AG04450 (cell line): ENCODE results near the gene WDR47. TPM values are rescaled to one million over a fixed set of nuclear protein-coding genes. Genes with fewer than 3 reads are reported as not detected.
"Not testable (repeated sequence)": the region's sequence is repeated elsewhere in the genome, so short reads cannot be mapped to it uniquely, and the experiment has no call there.

Experiments
- CTCF ChIA-PET: fragments of 300-600, 350-600 bp; formaldehyde crosslinking; extraction: SDS; loops from one replicate; lab custom pipeline; 2022; ENCODE audit warnings: antibody characterized with exemption, inconsistent platforms; lab: Charles Lee
- POLR2A ChIA-PET: fragments of 350-600 bp; formaldehyde crosslinking; extraction: SDS; loops from one replicate; lab custom pipeline; 2021; ENCODE audit warnings: antibody characterized with exemption, inconsistent platforms; lab: Yijun Ruan, JAX
- DNase-seq: peaks from one replicate; pipeline ENCODE4 v3.0.0-alpha.2; 2011; ENCODE audit warnings: low read depth, low spot score
- H3K27ac ChIP-seq: one replicate; pipeline ENCODE4 v1.5.1; 2012; ENCODE audit warnings: low read depth, low read length, control low read depth
- H3K27me3 ChIP-seq: one replicate; pipeline ENCODE4 v1.6.0; 2012; ENCODE audit warnings: low read length; ENCODE audit not compliant: control insufficient read depth, insufficient read depth
- H3K4me3 ChIP-seq: 2 replicates; pipeline ENCODE4 v1.5.1; 2011; ENCODE audit warnings: mild to moderate bottlenecking, low read depth, low read length, control low read depth
- H3K9me3 ChIP-seq: 2 replicates; pipeline ENCODE4 v1.5.1; 2012; ENCODE audit warnings: low read length; ENCODE audit not compliant: control insufficient read depth, insufficient read depth
- CTCF ChIP-seq: IDR thresholded peaks from 2 replicates; pipeline ENCODE4 v1.5.1; 2011; ENCODE audit warnings: low read depth, low read length, control low read depth, inconsistent platforms
- polyA plus RNA-seq: library from polyadenylated mRNA; depleted of rRNA; stranded (reverse); fragments of >200 nt; gene quantifications from 2 replicates; pipeline ENCODE4 v1.2.3, GENCODE V29; 2011

WDR47 gene
- polyA plus RNA-seq, 1 experiment: 23.1 TPM

GRCh38 chr1:109059026-109059425 lies 17.1 kb upstream of the WDR47 start:
- Histone ChIP-seq H3K27me3 (no peaks in the 10 kb centered on the region), H3K9me3 (no peaks in the 10 kb centered on the region), H3K27ac (no peak overlapping the region), H3K4me3 (no peak overlapping the region)
- ChIA-PET POLR2A (no interaction called here), CTCF (interaction anchor here (0.5 to 1.6 kb wide), 2 partner anchors 8 to 54 kb away, joined by 3 to 4 read pairs; a partner anchor contains a TSS)
- no peak for TF ChIP-seq CTCF
- no peak for DNase-seq

GRCh38 chr1:109056064-109056463 lies 14.2 kb upstream of the WDR47 start:
- Histone ChIP-seq H3K4me3 (no peak overlapping the region), H3K27me3 (no peaks in the 10 kb centered on the region), H3K9me3 (no peaks in the 10 kb centered on the region; the same call in 1 of the 2 replicates), H3K27ac (no peak overlapping the region)
- DNase-seq: no peak
- ChIA-PET POLR2A (no interaction called here), CTCF (no interaction called here)
- TF ChIP-seq CTCF: no peak

- H3K27me3 ChIP-seq, H3K9me3 ChIP-seq, DNase-seq, CTCF ChIA-PET, POLR2A ChIA-PET, H3K27ac ChIP-seq, H3K4me3 ChIP-seq: not testable (repeated sequence)
These were observed 10.2 kb upstream of the WDR47 start for GRCh38 chr1:109052145-109052544.

- no peaks in the 10 kb centered on the region; the same call in 1 of the 2 replicates for H3K9me3 ChIP-seq
- no peak for DNase-seq
- no peak overlapping the region for H3K4me3 ChIP-seq
- no peak overlapping the region for H3K27ac ChIP-seq
- ChIA-PET CTCF (no interaction called here), POLR2A (interaction anchor here (0.6 kb wide), 1 partner anchor 328 kb away, joined by 4 read pairs; no protein-coding TSS in a partner anchor)
- no peaks in the 10 kb centered on the region for H3K27me3 ChIP-seq
- no peak for TF ChIP-seq CTCF
These were observed 8.5 kb upstream of the WDR47 start for GRCh38 chr1:109050228-109050995.

GRCh38 chr1:109048335-109048734 lies 6.4 kb upstream of the WDR47 start:
- ChIA-PET POLR2A (no interaction called here), CTCF (no interaction called here)
- DNase-seq: no peak
- Histone ChIP-seq H3K4me3 (no peak overlapping the region), H3K27ac (no peak overlapping the region), H3K9me3 (no peaks in the 10 kb centered on the region; the same call in 1 of the 2 replicates), H3K27me3 (no peaks in the 10 kb centered on the region)
- no peak for TF ChIP-seq CTCF
